AG04449 (cell line): ENCODE measurements around the gene SRSF6.
A peak's percentile ranks its signal among the peaks of the same experiment; 100 is the strongest.
"Not testable (repeated sequence)": the region's sequence is repeated elsewhere in the genome, so short reads cannot be mapped to it uniquely, and the experiment has no call there.

Experiments used
- CTCF ChIA-PET: fragments of 350-600 bp; formaldehyde crosslinking; extraction: SDS; loops from one replicate; lab custom pipeline; 2021; ENCODE audit warnings: antibody characterized with exemption; lab: Yijun Ruan, JAX
- POLR2A ChIA-PET: fragments of 400-600, 350-600 bp; formaldehyde crosslinking; extraction: SDS; loops from one replicate; lab custom pipeline; 2020; ENCODE audit warnings: antibody characterized with exemption, inconsistent platforms; lab: Yijun Ruan, JAX
- DNase-seq: peaks from one replicate; pipeline ENCODE4 v3.0.0-alpha.2; 2010; ENCODE audit warnings: low read depth, low spot score
- H3K4me3 ChIP-seq: 2 replicates; pipeline ENCODE4 v1.5.1; 2011; ENCODE audit warnings: low read depth, mild to moderate bottlenecking, control low read depth, low read length
- TF ChIP-seq, protein P1 (sequence below): IDR thresholded peaks from one replicate; pipeline ENCODE4 v1.5.1; 2011; ENCODE audit warnings: mild to moderate bottlenecking, moderate library complexity, low read length, control low read depth, inconsistent platforms; ENCODE audit not compliant: insufficient read depth; ENCODE audit errors: missing control alignments

The SRSF6 gene

DNA sequence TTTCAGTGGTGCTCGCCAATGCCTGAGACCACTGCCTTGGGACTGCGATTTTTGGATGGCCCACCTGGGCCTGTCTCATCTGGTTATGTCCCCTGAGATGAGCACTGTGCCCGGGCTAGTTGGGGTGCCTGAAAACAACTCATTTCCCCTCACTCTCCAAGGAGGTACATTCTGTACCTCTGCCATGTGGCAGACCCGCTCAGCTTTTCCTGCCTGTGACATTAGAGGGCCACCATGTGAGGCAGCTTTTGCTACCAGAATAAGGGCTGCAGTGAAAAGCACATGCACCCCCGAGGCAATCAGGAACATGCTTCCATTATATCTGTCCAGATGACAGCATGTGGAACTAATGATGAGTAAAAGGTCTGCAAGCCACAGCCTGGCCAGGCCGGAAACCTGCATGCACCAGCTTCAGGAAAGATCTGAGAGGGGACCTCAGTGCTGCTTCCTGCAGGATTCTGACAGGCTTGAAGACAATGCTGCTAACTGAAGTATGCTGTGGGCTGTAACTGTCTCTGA is 11.3 kb upstream of the SRSF6 start:
- CTCF ChIA-PET = interaction anchor here (0.6 to 1.2 kb wide), 2 partner anchors 245 to 731 kb away, joined by 3 to 5 read pairs; no protein-coding TSS in a partner anchor
- DNase-seq = no peak
- POLR2A ChIA-PET = interaction anchor here (1.0 kb wide), 1 partner anchor 11 kb away, joined by 3 read pairs; the partner anchor contains the start of gene SRSF6
- TF ChIP-seq, protein P1, sequence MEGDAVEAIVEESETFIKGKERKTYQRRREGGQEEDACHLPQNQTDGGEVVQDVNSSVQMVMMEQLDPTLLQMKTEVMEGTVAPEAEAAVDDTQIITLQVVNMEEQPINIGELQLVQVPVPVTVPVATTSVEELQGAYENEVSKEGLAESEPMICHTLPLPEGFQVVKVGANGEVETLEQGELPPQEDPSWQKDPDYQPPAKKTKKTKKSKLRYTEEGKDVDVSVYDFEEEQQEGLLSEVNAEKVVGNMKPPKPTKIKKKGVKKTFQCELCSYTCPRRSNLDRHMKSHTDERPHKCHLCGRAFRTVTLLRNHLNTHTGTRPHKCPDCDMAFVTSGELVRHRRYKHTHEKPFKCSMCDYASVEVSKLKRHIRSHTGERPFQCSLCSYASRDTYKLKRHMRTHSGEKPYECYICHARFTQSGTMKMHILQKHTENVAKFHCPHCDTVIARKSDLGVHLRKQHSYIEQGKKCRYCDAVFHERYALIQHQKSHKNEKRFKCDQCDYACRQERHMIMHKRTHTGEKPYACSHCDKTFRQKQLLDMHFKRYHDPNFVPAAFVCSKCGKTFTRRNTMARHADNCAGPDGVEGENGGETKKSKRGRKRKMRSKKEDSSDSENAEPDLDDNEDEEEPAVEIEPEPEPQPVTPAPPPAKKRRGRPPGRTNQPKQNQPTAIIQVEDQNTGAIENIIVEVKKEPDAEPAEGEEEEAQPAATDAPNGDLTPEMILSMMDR = no peak
- H3K4me3 ChIP-seq = no peak overlapping the region

DNA sequence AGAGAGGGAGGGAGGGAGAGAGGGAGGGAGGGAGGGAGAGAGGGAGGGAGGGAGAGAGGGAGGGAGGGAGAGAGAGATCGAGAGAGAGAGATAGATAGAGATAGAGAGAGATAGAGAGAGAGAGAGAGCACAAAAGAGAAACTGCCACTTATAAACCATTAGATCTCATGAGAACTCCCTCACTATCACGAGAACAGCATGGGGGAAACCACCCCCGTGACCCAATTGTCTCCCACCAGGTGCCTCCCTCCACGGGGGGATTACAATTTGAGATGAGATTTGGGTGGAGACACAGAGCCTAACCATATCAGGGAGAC is 9.3 kb upstream of the SRSF6 start:
- ChIA-PET POLR2A (interaction anchor here (0.7 to 1.1 kb wide), 3 partner anchors 9 to 13 kb away, joined by 3 to 4 read pairs (median 3); no protein-coding TSS in a partner anchor), CTCF (interaction anchor here (0.6 to 4.8 kb wide), 10 partner anchors 12 to 741 kb away, joined by 3 to 51 read pairs (median 5); no protein-coding TSS in a partner anchor)
- not testable (repeated sequence) for H3K4me3 ChIP-seq, DNase-seq

DNA sequence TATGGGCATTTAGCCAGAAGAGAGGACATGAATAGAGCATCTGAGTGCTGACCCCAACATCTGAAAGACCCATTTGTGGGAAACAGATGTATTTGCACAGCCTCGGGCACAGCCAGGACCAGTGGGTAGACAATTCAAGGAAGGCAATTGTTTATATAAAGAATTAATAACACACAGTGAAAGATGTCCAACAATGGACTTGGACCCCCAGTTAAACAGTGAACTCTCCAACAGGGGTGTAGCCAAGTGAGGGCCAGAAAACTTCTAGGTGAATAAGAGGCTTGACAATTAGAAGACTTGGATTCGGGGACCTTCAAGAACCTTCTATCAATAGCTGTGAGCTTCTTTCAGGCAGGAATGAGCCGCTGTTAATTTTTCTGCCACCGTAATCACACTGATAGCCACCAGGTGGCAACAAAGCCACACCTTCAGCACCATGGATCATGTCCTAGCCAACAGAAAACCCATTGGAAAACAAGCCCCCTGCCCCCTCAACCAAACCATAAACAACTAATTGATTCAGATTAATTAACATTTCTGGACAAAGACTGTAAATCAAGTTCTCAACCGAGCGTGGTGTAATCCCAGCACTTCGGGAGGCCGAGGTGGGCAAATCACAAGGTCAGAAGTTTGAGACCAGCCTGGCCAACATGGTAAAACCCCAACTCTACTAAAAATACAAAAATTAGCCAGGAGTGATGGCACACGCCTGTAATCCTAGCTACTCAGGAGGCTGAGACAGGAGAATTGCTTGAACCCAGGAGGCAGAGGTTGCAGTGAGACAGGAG is 8.8 kb upstream of the SRSF6 start:
- TF ChIP-seq, protein P1 = peak; percentile 72
- DNase-seq = no peak
- CTCF ChIA-PET = interaction anchor here (0.6 to 4.8 kb wide), 16 partner anchors 8 to 741 kb away, joined by 3 to 51 read pairs (median 4); no protein-coding TSS in a partner anchor
- POLR2A ChIA-PET = interaction anchor here (0.7 to 1.1 kb wide), 3 partner anchors 8 to 12 kb away, joined by 3 to 4 read pairs (median 3); no protein-coding TSS in a partner anchor
- no peak overlapping the region for H3K4me3 ChIP-seq

DNA sequence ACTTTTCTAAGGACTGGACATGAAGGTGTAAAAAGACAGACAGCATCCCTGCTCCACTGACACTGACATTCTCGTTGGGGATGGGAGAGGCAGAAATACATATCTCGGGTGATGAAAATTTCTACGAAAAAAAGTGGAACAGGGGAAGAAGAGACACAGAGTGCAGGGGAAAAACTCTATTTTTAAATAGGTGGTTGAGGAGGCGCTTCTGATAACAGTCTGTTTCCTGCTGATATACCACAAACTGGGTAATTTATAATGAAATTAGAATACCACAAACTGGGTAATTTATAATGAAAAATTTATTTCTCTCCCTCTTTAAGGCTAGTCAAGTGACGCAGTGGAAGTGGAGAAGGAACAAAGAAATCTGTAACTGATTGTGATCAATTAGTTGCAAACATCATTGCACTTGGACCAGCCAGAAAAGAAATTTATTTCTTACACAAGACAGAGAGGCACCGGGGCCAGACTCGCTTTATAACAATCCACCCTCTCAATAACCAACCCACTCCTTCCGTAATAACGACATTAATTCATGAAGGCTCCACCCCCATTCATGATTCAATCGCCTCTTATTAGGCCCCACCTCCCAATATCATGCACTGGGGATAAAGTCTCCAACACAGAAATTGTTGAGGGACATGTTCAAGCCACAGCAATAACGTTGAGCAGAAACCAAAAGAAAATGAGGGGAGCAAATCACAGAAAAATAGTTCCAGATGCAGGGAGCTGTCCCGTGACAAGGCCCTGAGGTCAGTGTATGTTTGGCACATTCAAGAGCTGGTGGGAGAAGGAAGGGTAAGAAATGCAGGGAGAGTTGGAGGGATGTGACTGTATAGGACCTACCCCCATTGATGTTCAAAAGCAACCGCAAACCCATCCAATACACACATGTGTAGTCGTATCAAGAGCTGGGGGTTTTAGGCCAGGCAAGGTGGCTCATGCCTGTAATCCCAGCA is 6.6 kb upstream of the SRSF6 start:
- CTCF ChIA-PET = interaction anchor here (0.5 to 4.8 kb wide), 5 partner anchors 55 to 640 kb away, joined by 3 to 51 read pairs (median 4); no protein-coding TSS in a partner anchor
- DNase-seq = no peak
- H3K4me3 ChIP-seq = no peak overlapping the region
- TF ChIP-seq, protein P1 = no peak
- POLR2A ChIA-PET = no interaction called here

DNA sequence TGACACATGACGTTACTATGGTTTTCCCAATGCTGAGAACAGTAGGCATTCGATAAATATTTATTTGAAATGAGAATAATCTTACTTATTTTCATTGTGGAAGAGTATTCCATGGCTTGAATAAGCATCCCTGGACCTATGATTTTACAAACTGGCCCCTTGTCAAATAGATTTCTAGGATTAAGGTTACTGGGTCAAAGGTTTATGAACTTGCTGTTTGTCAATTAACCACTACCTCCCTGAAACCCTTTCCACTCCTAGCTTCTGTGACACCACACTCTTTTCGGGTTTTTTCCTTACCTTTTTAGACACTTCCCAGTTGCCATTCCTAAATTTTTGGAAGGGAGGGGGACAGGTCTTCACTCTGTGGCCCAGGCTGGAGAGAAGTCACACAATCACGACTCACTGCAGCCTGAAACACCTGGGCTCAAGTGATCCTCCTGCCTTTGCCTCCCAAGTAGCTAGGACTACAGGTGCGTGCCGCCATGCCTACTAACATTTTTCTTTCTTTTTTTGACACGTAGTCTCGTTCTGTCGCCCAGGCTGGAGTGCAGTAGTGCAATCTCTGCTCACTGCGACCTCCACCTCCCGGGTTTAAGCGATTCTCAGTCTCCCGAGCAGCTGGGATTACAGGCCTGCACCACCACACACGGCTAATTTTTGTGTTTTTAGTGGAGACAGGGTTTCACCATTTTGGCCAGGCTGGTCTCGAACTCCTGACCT is 5.1 kb upstream of the SRSF6 start:
- ChIA-PET CTCF (interaction anchor here (0.7 to 4.8 kb wide), 6 partner anchors 9 to 737 kb away, joined by 3 to 51 read pairs (median 3); no protein-coding TSS in a partner anchor), POLR2A (interaction anchor here (0.6 kb wide), 1 partner anchor 1145 kb away, joined by 5 read pairs; no protein-coding TSS in a partner anchor)
- H3K4me3 ChIP-seq = no peak overlapping the region
- TF ChIP-seq, protein P1 = no peak
- DNase-seq = no peak

DNA sequence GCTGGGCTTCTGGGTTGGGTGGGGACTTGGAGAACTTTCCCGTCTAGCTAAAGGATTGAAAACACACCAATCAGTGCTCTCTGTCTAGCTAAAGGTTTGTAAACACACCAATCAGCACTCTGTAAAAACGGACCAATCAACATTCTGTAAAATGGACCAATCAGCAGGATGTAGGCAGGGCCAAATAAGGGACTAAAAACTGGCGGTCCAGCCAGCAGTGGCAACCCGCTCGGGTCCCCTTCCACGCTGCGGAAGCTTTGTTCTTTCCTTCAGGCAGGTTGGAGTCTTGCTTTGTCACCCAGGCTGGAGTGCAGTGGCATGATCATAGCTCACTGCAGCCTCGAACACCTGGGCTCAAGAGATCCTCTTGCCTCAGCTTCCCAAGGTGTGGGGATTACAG is 1.4 kb upstream of the SRSF6 start:
- CTCF ChIA-PET = interaction anchor here (0.8 to 1.1 kb wide), 2 partner anchors 9 to 636 kb away, joined by 3 to 5 read pairs; no protein-coding TSS in a partner anchor
- H3K4me3 ChIP-seq, DNase-seq: not testable (repeated sequence)
- POLR2A ChIA-PET = interaction anchor here (1.2 to 1.3 kb wide), 2 partner anchors 7 to 10 kb away, joined by 3 to 7 read pairs; no protein-coding TSS in a partner anchor
